22Rv1 (cell line): ENCODE measurements around the gene CTRL.

Source experiments
- CTCF ChIP-seq: fragments of 450-650 bp; IDR thresholded peaks from 2 replicates; pipeline ENCODE4 v1.5.1; 2017; ENCODE audit warnings: mild to moderate bottlenecking
- ZFX ChIP-seq: fragments of 450-650 bp; IDR thresholded peaks from 2 replicates; pipeline ENCODE4 v1.6.1; 2017; ENCODE audit warnings: antibody characterized with exemption, borderline replicate concordance

- no peak for TF ChIP-seq CTCF
- no peak for TF ChIP-seq ZFX
Observed at GRCh38 chr16:67935101-67935401, 3.4 kb upstream of the CTRL start.
